HUES6 (cell line): ENCODE data around the gene KCNA5.

Source experiments
- H3K27ac ChIP-seq: 2 replicates; pipeline ENCODE4 v1.7.0; 2013; ENCODE audit warnings: low read depth, mild to moderate bottlenecking, low read length, inconsistent platforms
- H3K27me3 ChIP-seq: 2 replicates; pipeline ENCODE4 v1.6.1; 2013; ENCODE audit warnings: low read length; ENCODE audit not compliant: control insufficient read depth, insufficient read depth
- H3K36me3 ChIP-seq: 2 replicates; pipeline ENCODE4 v1.6.1; 2013; ENCODE audit warnings: low read length; ENCODE audit not compliant: control insufficient read depth, insufficient read depth
- H3K4me1 ChIP-seq: 2 replicates; pipeline ENCODE4 v1.6.1; 2013; ENCODE audit warnings: low read length; ENCODE audit not compliant: control insufficient read depth, insufficient read depth
- H3K4me3 ChIP-seq: 2 replicates; pipeline ENCODE4 v1.5.1; 2013; ENCODE audit warnings: low read depth, low read length
- H3K9ac ChIP-seq: one replicate; pipeline ENCODE4 v1.6.1; 2013; ENCODE audit warnings: mild to moderate bottlenecking, low read length
- H3K9me3 ChIP-seq: 2 replicates; pipeline ENCODE4 v1.6.1; 2013; ENCODE audit warnings: low read depth, low read length; ENCODE audit not compliant: control insufficient read depth, insufficient read depth

KCNA5 gene

DNA sequence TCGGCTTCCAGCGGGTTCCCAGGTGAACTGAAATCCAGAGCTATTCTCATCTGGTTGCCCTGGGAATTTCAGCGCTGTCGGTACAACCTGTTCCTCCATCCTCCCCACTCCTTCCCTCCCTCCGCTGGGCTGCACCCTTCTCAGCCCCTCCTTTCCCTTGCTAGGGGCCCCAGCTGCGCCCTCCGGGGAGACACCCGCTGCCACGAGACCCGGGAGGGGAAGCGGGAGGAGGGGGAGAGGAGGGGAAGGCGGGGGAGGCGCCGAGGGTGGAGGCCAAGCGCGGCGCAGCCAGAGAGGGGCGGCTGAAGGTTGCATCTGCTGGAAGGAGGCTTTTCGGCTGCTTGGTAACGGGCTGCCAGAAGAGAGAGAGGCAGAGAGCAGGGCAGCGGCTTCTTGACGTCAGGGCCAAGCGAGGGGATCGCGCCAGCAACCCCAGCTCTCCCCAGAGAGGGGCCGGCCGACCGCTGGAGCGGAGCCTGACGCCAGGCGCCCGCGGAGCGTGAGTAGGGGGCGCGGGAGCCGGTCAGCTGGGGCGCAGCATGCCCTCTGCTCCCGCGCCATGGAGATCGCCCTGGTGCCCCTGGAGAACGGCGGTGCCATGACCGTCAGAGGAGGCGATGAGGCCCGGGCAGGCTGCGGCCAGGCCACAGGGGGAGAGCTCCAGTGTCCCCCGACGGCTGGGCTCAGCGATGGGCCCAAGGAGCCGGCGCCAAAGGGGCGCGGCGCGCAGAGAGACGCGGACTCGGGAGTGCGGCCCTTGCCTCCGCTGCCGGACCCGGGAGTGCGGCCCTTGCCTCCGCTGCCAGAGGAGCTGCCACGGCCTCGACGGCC lies at the start of gene KCNA5:
Gene KCNA5 (plus strand): TSS at position 291 of the 831 bp plus-strand sequence. CDS start 269 bp downstream, at position 560.
- Histone ChIP-seq H3K36me3 (no peaks in the 10 kb centered on the region), H3K9ac (peak within 1 kb of the TSS; percentile 24), H3K27me3 (peaks cover 81% of the 10 kb centered on the region), H3K27ac (no peak within 1 kb of the TSS), H3K9me3 (no peaks in the 10 kb centered on the region), H3K4me3 (peak within 1 kb of the TSS; percentile 68), H3K4me1 (peaks cover 14% of the 10 kb centered on the region)

DNA sequence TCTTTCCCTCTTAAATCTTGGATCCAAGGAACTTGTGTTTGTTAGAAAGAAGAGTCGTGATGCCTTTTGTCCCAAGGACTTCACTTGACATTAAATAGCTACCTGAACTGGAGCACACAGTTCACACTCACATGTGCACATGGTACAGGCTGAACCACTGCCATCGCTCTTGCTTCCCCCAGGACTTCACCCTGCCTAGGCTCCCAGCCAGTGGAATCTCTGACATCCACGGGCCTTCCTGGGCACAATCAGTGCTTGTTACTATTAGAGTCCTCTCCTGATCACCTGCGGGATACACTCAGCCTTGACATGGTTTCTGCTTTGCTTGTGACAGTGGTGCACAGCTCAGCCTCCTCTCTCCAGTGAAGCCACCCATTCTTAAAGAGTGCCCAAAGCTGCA lies 49.1 kb upstream of the KCNA5 start:
- no peak overlapping the region for H3K9ac ChIP-seq
- no peaks in the 10 kb centered on the region for H3K36me3 ChIP-seq
- H3K4me3 ChIP-seq: no peak overlapping the region
- H3K9me3 ChIP-seq: no peaks in the 10 kb centered on the region
- no peak overlapping the region for H3K27ac ChIP-seq
- peaks cover 12% of the 10 kb centered on the region for H3K4me1 ChIP-seq
- H3K27me3 ChIP-seq: peaks cover 21% of the 10 kb centered on the region; the same call in 1 of the 2 replicates

DNA sequence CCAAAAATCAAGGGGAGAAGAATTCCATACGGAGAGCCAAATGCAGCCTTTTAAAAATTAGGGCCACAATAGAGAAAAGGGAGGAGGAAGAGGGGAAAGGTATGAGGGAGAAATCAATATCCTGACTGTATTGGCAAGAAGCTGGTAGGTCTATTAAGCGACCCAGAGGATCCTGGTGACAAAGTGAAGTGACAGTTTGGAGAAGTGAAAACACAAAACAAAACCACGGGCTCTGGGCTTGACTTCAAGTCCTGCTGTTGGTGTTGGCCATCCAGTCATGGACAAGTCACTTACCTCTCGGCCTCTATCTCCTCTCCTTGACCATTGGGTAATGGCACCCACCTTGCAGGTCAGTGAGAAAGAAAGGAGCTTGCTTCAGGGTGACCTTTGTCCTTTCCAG lies 47.0 kb upstream of the KCNA5 start:
- no peak overlapping the region for H3K27ac ChIP-seq
- H3K4me1 ChIP-seq: peaks cover 9% of the 10 kb centered on the region
- no peaks in the 10 kb centered on the region for H3K9me3 ChIP-seq
- peaks cover 23% of the 10 kb centered on the region; the same call in 1 of the 2 replicates for H3K27me3 ChIP-seq
- H3K36me3 ChIP-seq: no peaks in the 10 kb centered on the region
- no peak overlapping the region for H3K4me3 ChIP-seq
- no peak overlapping the region for H3K9ac ChIP-seq

- H3K4me1 ChIP-seq: 0 out of 2 replicates have a peak, but pooled peaks cover 5% of the 10 kb centered on the region
Observed at GRCh38 chr12:4997939-4998338, 45.7 kb upstream of the KCNA5 start.

DNA sequence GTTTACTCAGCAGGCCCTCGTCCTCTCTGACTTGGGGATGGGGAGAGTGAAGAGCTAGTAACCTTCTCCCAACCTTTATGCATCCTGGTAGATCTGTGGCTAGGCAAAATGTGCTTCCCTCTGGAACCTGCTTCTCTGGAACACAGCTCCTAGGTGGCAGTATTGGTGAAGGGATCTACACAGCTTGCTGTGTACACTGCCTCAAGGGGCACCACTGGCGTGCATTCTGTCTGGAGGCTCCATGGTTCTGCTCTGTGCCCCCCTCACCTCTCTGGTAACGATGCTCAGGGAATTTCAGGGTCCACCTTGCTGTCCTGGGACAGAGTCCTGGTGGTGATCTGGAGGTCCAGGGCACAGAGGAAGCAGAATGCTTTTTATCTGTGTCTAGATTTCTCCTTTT lies 43.5 kb upstream of the KCNA5 start:
- H3K9me3 ChIP-seq: no peaks in the 10 kb centered on the region

More at GRCh38 chr12:4997939-4998338, 45.7 kb upstream of the KCNA5 start:
- Histone ChIP-seq H3K9ac (no peak overlapping the region), H3K9me3 (no peaks in the 10 kb centered on the region), H3K36me3 (no peaks in the 10 kb centered on the region), H3K27me3 (peaks cover 23% of the 10 kb centered on the region; the same call in 1 of the 2 replicates), H3K4me3 (no peak overlapping the region), H3K27ac (no peak overlapping the region)

DNA sequence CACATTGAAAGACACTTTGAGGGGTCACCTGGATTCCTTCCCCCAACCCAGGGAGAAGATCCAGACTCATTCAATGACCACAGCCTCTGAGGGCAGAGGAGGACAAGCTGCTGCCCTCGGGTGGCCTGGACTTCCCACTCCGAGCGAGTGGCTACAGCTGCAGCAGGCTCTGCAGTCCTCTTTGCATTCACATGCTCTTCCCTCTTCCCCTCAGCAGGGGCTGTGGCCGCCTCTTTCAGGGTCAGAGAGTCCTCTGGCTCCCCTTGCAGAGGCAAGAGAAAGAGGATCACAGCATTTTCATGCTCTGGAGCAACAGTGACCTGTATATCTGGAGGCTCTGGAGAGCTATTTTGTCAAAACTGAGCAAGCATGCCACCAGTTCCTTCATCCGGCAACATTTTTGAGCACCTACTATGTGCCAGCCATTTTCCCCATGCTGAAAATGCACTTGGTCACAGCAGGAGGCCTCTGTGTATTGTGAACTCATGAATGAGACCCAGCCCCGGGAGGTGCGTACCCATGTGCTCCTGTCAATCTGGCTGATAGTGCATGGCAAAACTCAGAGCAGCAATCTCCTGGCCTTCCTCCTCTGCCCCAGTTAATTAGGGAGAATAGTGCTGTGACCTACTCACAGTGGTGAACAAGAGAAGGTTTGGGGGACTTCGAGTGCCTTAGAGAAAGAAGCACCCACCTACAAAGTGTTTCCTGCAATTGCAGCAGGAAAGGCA lies 42.9 kb upstream of the KCNA5 start:
- Histone ChIP-seq H3K4me1 (0 out of 2 replicates have a peak, but pooled peaks cover 5% of the 10 kb centered on the region), H3K9me3 (no peaks in the 10 kb centered on the region), H3K9ac (no peak overlapping the region), H3K4me3 (no peak overlapping the region), H3K36me3 (no peaks in the 10 kb centered on the region), H3K27me3 (peaks cover 16% of the 10 kb centered on the region; the same call in 1 of the 2 replicates), H3K27ac (no peak overlapping the region)

More for the DNA sequence above, 43.5 kb upstream of the KCNA5 start:
- no peak overlapping the region for H3K4me3 ChIP-seq
- H3K4me1 ChIP-seq: 0 out of 2 replicates have a peak, but pooled peaks cover 5% of the 10 kb centered on the region
- H3K36me3 ChIP-seq: no peaks in the 10 kb centered on the region
- peaks cover 20% of the 10 kb centered on the region; the same call in 1 of the 2 replicates for H3K27me3 ChIP-seq
- no peak overlapping the region for H3K27ac ChIP-seq
- H3K9ac ChIP-seq: no peak overlapping the region

DNA sequence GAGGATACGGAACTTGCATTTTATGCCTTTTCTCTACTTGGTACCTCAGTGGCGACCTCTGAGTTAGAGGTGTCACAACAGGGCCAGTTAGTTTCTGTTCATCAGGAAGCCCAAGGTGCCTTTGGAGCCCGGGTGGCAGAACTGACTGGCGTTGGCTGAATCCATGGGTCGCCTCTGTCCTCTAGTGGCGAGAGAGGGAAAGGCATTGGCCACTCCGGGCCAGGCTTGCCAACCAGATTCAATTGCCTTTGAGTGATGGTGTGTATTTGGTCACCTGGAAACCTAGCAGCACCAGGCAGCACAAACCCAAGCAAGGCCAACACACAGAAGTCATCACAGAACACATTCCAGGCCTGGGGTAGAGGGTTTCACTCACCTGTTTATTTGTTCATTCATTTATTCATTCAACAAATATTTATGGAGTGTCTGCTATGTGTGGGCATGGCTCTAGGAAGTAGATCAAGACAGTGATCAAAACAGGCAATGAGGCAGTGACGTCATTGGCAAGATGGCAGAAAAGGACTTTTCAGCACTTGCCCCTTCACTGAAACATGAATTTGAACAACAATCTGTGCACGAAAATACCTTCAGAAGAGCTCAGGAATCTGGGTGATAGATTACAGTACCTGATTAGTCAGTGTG lies 40.5 kb upstream of the KCNA5 start:
- Histone ChIP-seq H3K9ac (no peak overlapping the region), H3K4me1 (0 out of 2 replicates have a peak, but pooled peaks cover 5% of the 10 kb centered on the region), H3K27ac (no peak overlapping the region), H3K4me3 (no peak overlapping the region), H3K36me3 (no peaks in the 10 kb centered on the region), H3K27me3 (0 out of 2 replicates have a peak, but pooled peaks cover 5% of the 10 kb centered on the region), H3K9me3 (no peaks in the 10 kb centered on the region)

- no peaks in the 10 kb centered on the region for H3K27me3 ChIP-seq
- no peak overlapping the region for H3K4me3 ChIP-seq
- no peak overlapping the region for H3K27ac ChIP-seq
- no peaks in the 10 kb centered on the region for H3K4me1 ChIP-seq
- H3K9me3 ChIP-seq: no peaks in the 10 kb centered on the region
- no peak overlapping the region for H3K9ac ChIP-seq
- H3K36me3 ChIP-seq: no peaks in the 10 kb centered on the region
Observed at GRCh38 chr12:5008661-5009060, 35.0 kb upstream of the KCNA5 start.

GRCh38 chr12:5010151-5010550 lies 33.5 kb upstream of the KCNA5 start:
- H3K4me1 ChIP-seq: no peaks in the 10 kb centered on the region

DNA sequence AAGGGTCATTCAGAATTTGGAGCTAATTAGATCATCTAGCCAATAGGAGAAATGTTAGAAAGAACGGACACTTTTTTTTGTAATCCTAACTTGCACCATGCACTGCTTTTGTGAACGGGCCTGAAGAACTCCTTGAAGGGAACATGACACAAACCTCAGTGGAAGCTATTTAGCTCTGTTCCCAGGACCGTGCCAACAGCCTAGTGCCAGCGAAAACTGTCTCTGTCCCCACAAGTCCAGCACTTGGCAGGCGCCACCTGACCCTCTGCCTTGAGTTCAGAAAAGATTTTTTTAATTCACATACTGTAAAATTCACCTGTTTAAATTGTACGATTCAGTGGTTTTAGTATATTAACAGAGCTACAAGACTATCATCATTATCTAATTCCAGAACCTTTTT lies 31.3 kb upstream of the KCNA5 start:
- Histone ChIP-seq H3K4me1 (peaks cover under 1% of the 10 kb centered on the region), H3K4me3 (no peak overlapping the region), H3K9ac (no peak overlapping the region), H3K9me3 (no peaks in the 10 kb centered on the region), H3K27me3 (no peaks in the 10 kb centered on the region), H3K27ac (no peak overlapping the region), H3K36me3 (no peaks in the 10 kb centered on the region)

More at GRCh38 chr12:5010151-5010550, 33.5 kb upstream of the KCNA5 start:
- Histone ChIP-seq H3K9ac (no peak overlapping the region), H3K4me3 (no peak overlapping the region), H3K27ac (no peak overlapping the region), H3K9me3 (no peaks in the 10 kb centered on the region), H3K27me3 (no peaks in the 10 kb centered on the region), H3K36me3 (no peaks in the 10 kb centered on the region)
